Right lobe of liver (tissue), 6 donors: Measurements from ENCODE around the gene LCN9. TPM values are rescaled to one million over a fixed set of nuclear protein-coding genes. Genes with fewer than 3 reads are reported as not detected.

Source experiments
- ATAC-seq, 4 donors: fragments of 200-7000 bp; cut with Tn5 transposase; one replicate each; pipeline ENCODE4 v1.9.1; 2020; ENCODE audit warnings: mild to moderate bottlenecking in 4 of 4, moderate library complexity in 4 of 4
- DNase-seq, 3 donors: peaks; one replicate each; pipeline ENCODE4 v3.0.0-alpha.2; 2020
- H3K27ac ChIP-seq, 3 donors: fragments of 200-600 bp; one replicate each; pipeline ENCODE4 v1.8.0; 2022
- H3K27me3 ChIP-seq, 2 donors: fragments of 200-600 bp; one replicate each; pipeline ENCODE4 v1.8.0; 2022
- H3K36me3 ChIP-seq, 4 donors: fragments of 200-600 bp; sonication (generic) in 1 of 4; one replicate each; pipeline versions ENCODE4 v1.5.1 to v1.8.0; 2017 to 2022; ENCODE audit warnings: control low read depth in 1 of 4
- H3K4me1 ChIP-seq, 4 donors: fragments of 200-600 bp; sonication (generic) in 1 of 4; one replicate each; pipeline versions ENCODE4 v1.5.1 to v1.8.0; 2017 to 2022; ENCODE audit warnings: control low read depth in 1 of 4
- H3K4me3 ChIP-seq, 3 donors: fragments of 200-600 bp; one replicate each; pipeline ENCODE4 v1.8.0; 2022
- H3K9me3 ChIP-seq, 4 donors: fragments of 200-600 bp; sonication (generic) in 1 of 4; one replicate each; pipeline versions ENCODE4 v1.5.1 to v1.8.0; 2017 to 2022; ENCODE audit warnings: control low read depth in 1 of 4
- POLR2A ChIP-seq: fragments of 450-650 bp; IDR thresholded peaks from one replicate; pipeline ENCODE4 v1.6.1; 2017; ENCODE audit warnings: antibody characterized with exemption, mild to moderate bottlenecking
- WGBS: methylation state at CpG from one replicate; pipeline ENCODE4 v1.1.6; 2018; ENCODE audit warnings: low coverage, low lambda C conversion rate; ENCODE audit not compliant: insufficient coverage; ENCODE audit errors: missing lambda C conversion rate; 5-methylcytosine and 5-hydroxymethylcytosine counted together
- intact Hi-C, 2 donors: fragments of 100-400 bp; cut with DNase I; formaldehyde crosslinking; loops; one replicate each; pipeline versions ENCODE4 v1.11.2 to v1.14.1; 2022
- total RNA-seq, 6 experiments: library from RNA; depleted of rRNA in 2 of 6; stranded (reverse); fragments of >200 nt in 2 of 6; fragmentation: NEBNext Ultra II Directional in 3 of 6; extraction: Animal tissue kit (Norgen Biotek cat#: 25700) in 3 of 6; gene quantifications; one replicate each; pipeline versions ENCODE4 v1.1.0 to v1.2.4, GENCODE V29; 2016 to 2023
- TF ChIP-seq, protein P1 (sequence below), 4 donors: fragments of 200-600 bp in 3 of 4; fragments of 450-650 bp in 1 of 4; IDR thresholded peaks; one replicate each; pipeline versions ENCODE4 v1.5.1 to v1.8.0; 2016 to 2022; ENCODE audit warnings: antibody characterized with exemption in 4 of 4, mild to moderate bottlenecking in 2 of 4
- donor health status: DM: no; HTN: yes; CAD: no.
- donor health status: DM: no; HTN: no; CAD: no.
- donor health status: DM: no; HTN: no; CAD: no.
- donor health status: DM: no; HTN: yes; CAD: no.
- donor health status: DM: no; HTN: yes; CAD: no.

Gene LCN9
- total RNA-seq, 6 experiments from 2014 or later, result not detected

DNA sequence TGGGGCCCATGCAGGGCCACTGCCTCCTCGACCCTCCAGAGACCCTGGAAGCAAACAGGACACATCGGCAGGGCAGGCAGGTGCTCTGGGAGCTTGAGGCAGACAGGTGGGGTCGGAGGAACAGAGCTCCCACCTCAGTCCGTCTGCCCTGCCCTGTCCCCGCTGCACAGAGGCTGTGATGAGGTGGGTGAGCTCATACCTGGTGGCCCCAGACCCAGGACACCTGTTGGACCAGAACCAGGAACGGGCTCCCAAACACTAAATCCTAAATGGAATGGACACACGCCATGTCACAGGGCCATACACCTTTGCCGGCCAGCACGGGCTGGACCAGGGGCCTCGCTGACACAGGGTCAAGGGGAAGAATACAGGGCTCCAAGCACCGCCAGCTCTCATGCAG lies 30.7 kb downstream of the LCN9 start:
- ATAC-seq, result no peak
- H3K9me3 ChIP-seq, result no peaks in the 10 kb centered on the region
- H3K4me3 ChIP-seq, result no peak overlapping the region
- no peaks in the 10 kb centered on the region for H3K27me3 ChIP-seq
- H3K27ac ChIP-seq, result no peak overlapping the region
- intact Hi-C loops, result no loop called here
- TF ChIP-seq POLR2A, result no peak
- TF ChIP-seq, protein P1, sequence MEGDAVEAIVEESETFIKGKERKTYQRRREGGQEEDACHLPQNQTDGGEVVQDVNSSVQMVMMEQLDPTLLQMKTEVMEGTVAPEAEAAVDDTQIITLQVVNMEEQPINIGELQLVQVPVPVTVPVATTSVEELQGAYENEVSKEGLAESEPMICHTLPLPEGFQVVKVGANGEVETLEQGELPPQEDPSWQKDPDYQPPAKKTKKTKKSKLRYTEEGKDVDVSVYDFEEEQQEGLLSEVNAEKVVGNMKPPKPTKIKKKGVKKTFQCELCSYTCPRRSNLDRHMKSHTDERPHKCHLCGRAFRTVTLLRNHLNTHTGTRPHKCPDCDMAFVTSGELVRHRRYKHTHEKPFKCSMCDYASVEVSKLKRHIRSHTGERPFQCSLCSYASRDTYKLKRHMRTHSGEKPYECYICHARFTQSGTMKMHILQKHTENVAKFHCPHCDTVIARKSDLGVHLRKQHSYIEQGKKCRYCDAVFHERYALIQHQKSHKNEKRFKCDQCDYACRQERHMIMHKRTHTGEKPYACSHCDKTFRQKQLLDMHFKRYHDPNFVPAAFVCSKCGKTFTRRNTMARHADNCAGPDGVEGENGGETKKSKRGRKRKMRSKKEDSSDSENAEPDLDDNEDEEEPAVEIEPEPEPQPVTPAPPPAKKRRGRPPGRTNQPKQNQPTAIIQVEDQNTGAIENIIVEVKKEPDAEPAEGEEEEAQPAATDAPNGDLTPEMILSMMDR (IDR thresholded peaks at IDR 0.05), result no peak
- WGBS, result no CpG with 5 or more reads among the region's 11 CpGs
- H3K36me3 ChIP-seq, result no peaks in the 10 kb centered on the region
- H3K4me1 ChIP-seq, result no peaks in the 10 kb centered on the region
- DNase-seq, result no peak

DNA sequence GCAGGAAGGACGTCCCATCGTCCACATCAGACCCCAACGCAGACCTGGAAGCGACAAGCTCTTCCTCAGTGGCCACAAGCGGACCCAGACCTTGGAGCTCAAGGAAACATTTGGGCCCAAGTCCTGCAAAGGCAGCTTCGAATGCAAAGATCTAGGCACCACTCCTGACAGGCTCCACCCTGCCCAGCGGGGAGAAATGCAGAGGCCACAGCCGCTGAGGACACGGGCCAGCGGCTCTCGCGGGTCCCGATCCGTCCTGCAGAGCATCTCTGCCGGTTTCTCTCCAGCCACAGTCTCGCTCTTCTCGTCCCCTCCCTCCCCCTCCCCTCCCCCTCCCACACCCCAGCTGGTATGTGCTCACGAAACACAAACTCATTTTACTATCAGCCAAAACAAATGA lies 31.3 kb downstream of the LCN9 start:
- no peaks in the 10 kb centered on the region for H3K9me3 ChIP-seq
- intact Hi-C loops, result no loop called here
- no peaks in the 10 kb centered on the region for H3K27me3 ChIP-seq
- WGBS, result 33% methylated on average over 12 of the region's 18 CpGs
- H3K4me3 ChIP-seq, result no peak overlapping the region
- no peak for DNase-seq
- H3K36me3 ChIP-seq, result no peaks in the 10 kb centered on the region
- ATAC-seq, result no peak
- no peak for TF ChIP-seq POLR2A
- TF ChIP-seq, protein P1 (IDR thresholded peaks at IDR 0.05), result no peak
- no peak overlapping the region for H3K27ac ChIP-seq
- no peaks in the 10 kb centered on the region for H3K4me1 ChIP-seq

DNA sequence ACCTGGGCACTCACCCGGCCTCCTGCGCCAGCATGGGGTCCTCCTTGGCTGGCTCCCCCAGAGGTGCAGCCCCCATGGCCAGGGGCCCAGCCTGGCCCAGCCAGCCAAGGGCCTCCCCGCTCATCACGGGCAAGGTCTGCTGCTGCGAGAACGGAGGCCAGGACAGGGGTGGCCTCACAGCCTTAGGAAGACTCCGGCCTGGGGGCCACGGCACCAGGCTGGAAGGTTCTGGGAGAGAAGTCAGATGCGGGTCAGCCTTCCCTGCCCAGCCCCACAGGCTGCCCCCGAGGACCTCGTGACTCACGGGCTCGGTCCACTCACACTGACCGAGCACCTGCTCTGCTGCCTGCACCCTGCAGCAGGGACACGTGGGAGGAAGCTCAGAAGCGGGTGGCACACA lies 31.9 kb downstream of the LCN9 start:
- Histone ChIP-seq H3K4me1 (no peaks in the 10 kb centered on the region), H3K4me3 (no peak overlapping the region), H3K36me3 (no peaks in the 10 kb centered on the region), H3K9me3 (no peaks in the 10 kb centered on the region), H3K27ac (no peak overlapping the region), H3K27me3 (no peaks in the 10 kb centered on the region)
- DNase-seq (no peak), ATAC-seq (no peak)
- TF ChIP-seq, protein P1 (IDR thresholded peaks at IDR 0.05), result no peak
- no peak for TF ChIP-seq POLR2A
- 17% methylated on average over 1 of the region's 16 CpGs for WGBS
- intact Hi-C loops, result no loop called here

DNA sequence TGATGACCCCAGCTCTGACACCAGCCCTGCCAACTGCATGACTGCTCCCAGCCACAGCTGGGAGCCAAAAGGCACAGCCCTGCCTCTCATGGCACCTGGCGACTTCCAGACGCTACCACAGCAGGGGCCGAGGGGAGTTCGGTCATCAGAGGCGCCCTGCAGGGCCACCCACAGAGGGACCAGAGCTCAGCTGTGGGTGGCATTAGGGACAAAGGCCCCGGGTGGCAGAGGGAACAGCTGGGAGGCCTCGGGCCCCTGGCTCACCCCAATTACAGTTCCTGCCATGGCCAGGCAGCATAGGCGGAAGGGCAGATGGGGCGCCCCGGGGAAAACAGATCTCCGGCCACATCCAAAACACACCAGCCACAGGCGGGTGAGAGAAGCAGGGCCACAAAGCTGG lies 32.5 kb downstream of the LCN9 start:
- Histone ChIP-seq H3K27ac (no peak overlapping the region), H3K27me3 (no peaks in the 10 kb centered on the region), H3K9me3 (no peaks in the 10 kb centered on the region), H3K36me3 (no peaks in the 10 kb centered on the region), H3K4me3 (no peak overlapping the region), H3K4me1 (no peaks in the 10 kb centered on the region)
- TF ChIP-seq, protein P1 (IDR thresholded peaks at IDR 0.05), result no peak
- no peak for TF ChIP-seq POLR2A
- DNase-seq, result no peak
- intact Hi-C loops, result no loop called here
- no peak for ATAC-seq
- WGBS, result no CpG with 5 or more reads among the region's 12 CpGs

DNA sequence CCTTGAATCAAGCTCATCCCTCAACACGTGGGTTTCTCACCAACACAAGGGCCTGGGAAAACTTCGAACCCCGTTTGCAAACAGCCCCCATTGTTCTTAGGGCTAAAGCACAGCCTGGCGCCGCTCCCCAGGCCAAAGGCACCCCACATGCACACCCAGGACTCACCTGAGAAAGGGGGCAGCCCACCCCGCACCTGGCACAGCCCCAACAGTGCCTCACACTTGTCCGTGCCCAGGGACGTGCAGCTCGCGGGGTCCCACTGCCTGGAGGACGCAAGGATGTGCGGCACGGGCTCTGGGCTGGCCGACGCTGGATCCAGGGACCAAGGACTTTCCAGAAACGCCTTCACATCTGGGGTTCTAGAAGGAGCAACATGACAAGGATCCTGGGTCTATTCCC lies 33.3 kb downstream of the LCN9 start:
- DNase-seq, result no peak
- Histone ChIP-seq H3K36me3 (no peaks in the 10 kb centered on the region), H3K9me3 (no peaks in the 10 kb centered on the region), H3K27ac (no peak overlapping the region), H3K4me1 (no peaks in the 10 kb centered on the region), H3K4me3 (no peak overlapping the region), H3K27me3 (peaks cover 0 to 3% of the 10 kb centered on the region in 2 donors)
- TF ChIP-seq, protein P1 (IDR thresholded peaks at IDR 0.05), result no peak
- WGBS, result 82% methylated on average over 6 of the region's 16 CpGs
- no peak for ATAC-seq
- intact Hi-C loops, result no loop called here
